Stimulated activated CD8-positive, alpha-beta memory T cell treated with anti-CD3 and anti-CD28 coated beads, Interleukin-12 subunit alpha, Interleukin-12 subunit beta, amount 100 ng/mL, for 24 hours (primary cell): ENCODE measurements around the gene SDCCAG8.

ENCODE experiments used
- DNase-seq: peaks from one replicate; pipeline ENCODE4 v3.0.0-alpha.2; 2020; ENCODE audit errors: extremely low read depth

The SDCCAG8 gene

DNA sequence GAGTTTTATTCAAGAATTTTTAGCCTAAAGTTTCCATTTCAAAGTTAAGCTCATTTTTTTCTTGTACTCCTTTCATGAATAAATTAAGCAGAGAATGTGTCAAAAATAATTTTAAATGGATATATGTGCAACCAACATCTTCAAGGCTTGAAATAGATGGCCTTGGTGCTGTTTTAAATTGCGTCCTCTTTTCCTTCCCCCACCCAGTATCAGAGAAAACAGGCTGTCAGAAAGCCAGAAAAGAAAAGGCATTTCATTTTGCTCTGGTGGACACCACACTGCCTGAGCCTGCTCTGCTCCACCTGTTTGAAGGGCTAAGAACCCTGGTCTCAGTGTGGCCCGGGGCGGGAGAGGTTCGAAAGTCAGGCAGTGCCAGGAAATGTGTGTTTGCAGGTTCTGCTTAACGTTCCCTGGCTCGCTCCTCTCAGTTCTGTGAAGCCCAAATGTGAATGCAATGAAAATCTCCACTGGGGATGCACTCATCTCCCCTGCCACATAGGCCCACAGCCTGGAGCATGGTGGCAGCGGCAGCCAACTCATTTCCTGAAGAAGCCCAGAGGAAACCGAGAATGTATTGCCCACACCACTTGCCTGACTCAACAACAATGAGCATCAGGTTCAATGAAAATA is 134.4 kb downstream of the SDCCAG8 start:
- DNase-seq, result no peak

DNA sequence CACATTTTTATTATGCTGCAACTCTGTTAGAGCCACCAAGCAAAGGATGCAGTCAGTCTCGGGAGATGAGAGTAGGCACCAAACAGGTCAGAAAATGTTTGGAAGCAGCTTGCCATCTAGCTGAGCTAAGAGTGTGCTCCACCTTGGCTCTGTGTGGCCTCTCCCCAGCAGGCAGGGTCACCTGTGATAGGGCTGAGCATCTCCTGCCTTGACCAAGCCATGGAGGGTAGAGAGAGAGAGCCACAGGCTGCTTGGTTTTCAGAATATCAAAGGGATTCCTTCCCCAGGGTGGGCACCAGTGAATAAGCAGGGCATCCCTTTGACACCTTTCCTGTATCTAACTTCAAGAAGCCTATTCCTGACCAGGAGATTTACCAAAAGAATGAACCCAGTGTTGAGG is 135.5 kb downstream of the SDCCAG8 start:
- DNase-seq, result no peak

DNA sequence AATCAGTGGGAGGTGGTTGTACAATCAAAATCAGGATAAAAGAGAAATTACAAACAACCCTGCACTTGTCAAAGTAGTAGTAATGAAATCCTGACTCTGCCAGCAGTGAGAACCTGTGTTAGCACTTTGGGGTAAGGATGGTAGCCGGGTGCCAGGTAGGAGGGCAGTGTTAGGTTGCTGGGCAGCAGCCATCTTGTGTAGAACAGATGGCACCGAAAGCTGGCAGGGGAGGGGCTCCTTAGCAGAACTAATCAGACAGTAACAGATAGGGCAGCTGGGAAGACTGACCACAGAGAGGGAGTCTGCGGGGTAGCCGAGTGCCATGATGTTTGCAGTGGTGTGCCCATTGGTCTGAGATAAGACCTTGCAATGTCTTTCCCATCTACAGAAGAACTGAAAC is 137.3 kb downstream of the SDCCAG8 start:
- no peak for DNase-seq

DNA sequence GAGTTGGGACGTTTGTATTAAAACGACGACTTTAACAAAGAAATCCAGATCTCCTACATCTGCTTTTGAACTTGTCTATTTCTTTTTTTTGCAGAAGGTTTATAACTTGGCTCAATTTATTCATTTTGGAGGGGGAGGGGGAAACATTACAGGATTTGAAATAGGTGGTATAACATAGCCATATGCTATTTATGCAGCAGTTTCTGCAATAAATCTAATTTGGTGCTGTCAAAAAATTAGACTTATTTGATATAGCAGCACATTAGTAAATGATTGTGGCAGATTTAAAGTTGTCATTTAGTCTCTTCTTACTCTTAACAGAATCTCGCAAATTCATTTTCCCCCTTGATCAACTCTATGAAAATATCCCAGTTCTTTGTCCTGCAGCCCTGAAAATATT is 138.2 kb downstream of the SDCCAG8 start:
- no peak for DNase-seq

DNA sequence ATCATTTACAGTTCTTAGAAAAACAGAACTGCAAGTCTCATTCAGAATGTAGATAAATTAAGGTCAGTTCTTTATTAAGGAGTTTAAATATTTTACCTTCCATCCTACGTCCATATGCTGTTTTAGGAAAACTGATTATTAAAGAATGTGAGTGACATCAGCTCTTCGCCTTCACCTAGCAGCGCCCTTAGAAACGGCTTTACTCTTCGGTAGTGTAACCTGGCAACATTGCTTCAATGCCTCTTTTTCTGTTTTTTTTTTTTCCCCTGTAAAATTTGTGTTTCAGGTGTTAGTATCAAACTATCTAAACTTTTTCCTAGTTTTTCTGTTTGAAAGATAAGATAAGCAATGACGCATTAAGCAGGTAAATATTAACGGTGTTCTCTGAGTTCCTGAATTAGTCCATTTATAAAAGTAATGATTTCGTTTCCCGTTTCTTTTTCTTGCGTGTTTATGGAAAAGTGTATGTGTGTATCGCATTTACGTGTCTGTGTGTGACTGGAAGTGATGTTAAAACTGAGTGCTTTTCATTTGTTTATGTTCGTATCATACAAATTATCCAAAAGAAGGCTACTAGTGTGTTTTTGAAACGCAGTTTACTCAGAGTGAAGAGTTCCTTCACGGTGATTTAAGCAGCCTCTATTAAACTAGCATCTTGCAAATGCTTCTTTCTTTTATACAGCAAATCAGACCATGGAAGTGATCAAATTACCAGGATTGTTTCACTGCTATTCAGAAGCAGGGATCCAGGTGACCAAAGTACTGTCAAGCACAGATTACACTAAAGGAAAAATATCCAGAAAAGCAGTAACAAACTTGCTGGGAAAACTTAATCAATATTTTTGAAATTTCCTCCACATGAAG is 139.0 kb downstream of the SDCCAG8 start:
- no peak for DNase-seq

DNA sequence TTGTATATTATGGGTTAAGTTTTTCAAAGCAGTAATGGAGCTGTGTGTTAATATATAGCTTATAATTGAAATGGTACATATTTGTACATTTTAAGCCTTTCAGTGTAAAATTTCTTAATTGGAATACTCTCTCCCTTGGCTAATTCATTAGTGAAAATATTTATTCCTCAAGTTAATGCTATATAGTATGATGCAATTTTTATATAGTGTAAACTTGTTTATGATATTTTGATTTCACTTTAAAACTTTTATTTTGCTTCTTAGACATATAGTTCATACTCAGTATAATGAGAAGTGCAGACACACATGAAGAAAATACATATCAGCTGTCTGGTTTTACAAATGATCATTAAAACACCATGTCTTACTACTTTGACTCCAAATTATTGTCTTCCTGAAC is 140.6 kb downstream of the SDCCAG8 start:
- DNase-seq, result no peak

DNA sequence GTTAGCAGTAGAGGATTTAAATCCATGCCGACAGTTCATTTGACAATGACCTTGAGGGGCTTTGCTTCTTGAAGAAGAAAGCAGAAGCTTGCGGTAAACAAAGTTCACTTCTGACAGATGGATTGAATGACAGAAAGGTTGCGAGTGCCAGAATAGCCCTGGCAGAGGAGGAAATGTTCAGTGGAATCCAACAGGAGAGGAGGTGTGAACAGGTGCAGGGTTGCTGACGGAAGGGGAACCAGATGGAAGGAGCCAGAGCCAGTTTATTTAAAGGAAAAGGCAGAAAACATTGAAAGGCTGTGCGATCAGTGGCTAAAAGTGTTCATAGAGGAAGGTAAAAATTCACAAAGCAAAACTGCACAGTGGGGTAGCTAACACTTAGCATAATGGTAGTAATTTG is 141.0 kb downstream of the SDCCAG8 start:
- no peak for DNase-seq

DNA sequence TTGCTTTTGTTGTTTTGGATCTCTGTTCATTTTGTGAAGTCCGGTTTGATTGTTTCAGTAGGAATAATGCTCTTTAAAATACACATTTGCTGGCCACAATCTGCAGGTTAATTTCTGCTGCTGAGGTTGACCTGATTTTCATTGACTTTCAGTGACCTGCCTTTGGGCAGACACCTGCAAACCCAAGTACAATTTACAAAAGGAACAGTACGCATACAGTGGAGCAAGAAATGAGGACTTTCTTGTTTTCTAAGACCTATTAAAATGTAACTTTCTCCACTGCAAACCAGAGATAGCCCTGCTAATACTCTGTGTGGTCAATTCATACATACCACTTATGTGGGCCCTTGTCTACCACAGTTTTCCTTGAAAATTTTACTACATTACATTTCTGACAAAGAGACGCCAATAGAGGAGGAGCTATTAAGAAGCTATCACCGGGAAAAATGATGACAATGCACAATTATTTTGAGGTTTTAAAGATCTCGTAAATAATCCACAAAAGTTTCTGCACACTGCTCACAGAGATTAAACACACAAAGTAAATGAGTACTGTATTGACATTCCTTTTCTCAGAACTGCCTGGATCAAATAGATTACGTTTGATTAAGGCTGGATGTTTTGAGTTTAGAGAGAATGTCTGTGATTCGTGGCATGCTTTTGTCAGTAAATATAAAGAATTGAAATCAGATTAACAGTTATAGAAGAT is 141.9 kb downstream of the SDCCAG8 start:
- DNase-seq, result no peak

DNA sequence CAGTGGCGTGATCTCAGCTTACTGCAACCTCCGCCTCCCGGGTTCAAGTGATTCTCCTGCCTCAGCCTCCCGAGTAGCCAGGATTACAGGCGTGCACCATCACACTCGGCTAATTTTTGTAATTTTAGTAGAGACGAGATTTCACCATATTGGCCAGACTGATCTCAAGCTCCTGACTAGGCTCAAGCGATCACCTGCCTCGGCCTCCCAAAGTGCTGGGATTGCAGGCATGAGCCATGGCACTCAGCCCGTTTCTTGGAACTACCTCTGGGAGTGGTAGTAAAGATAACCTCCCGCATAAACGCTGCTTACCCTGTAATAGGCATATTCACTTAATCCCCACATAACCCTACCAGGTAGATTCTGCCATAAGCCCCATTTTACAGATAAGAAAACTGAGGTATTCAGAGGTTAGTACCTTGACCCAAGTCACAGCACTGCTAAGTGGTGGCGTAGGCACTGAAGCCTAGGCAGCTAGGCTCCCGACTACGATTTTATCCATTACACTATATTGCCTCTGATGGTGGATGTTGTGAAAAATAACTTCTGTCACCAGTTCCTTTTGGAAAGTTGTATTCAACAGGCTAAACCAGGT is 143.8 kb downstream of the SDCCAG8 start:
- no peak for DNase-seq

DNA sequence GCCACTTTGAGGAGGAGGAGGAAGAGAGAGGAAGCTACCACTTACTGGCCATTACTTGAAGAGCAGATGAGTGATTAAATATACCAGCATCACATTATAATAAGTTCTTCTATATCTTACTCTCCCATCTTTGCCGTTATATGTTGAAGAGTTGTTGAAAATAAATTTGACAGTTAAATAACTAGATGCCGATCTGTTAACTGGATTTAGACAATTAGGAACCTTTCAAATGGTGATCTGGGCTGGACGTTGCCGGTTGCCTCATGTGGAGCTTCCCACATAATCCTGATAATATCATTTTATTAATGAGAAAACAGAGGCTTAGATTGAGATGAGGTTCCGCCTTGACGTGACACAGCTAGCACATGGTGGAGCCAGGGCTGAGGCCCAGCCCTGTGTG is 147.0 kb downstream of the SDCCAG8 start:
- DNase-seq, result no peak

DNA sequence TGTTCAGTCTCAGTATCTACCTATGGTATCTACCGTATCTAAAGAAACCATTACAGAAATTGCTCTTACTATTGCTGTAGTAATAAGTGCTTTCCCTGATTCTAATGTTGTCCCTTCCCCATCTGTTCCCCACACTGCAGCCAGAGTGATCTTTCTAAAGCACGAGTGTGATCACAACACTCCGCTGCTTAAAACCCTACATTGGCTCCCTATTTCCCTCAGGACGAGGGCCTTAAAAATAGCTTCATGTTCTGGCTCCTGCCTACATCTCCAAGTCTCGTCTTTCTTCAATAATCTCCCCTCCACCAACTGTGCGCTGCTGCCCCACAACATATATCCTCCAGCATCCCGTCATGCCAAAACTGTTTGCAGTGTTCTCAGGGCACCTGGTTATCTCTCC is 150.6 kb downstream of the SDCCAG8 start:
- no peak for DNase-seq

DNA sequence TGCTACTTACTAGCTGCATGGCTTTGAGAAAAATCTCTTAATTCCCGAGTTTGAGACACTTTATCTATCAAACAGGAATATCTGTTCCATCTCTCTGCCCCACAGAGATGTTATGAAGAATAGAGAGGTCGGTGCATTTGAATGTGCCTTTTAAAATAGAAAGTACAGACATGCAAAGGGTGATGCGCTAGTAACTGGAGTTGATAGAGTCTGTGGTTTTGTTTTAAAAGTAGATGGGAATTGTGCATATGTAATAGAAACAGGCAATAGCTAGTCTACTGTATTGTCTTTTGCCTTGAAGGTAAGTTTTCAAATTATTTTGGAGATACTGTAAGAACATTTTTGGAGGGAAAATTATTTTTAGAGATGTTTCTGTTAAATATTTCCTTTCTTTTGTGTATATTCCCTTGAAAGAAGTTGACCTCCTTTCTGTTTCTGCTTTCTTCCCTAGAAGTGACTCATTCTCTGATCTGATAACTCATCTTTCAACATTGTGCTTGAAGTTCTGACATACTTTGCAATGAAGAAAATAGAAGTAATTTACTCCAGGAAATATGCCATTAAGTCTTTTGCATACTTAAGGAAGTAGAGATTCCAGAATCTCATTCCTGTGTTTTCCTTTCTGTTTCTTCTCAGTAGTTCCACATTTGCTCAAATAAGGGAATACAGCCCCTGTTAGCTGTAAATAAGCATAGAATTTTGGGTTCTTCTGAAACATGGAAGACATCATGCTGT is 151.6 kb downstream of the SDCCAG8 start:
- no peak for DNase-seq

DNA sequence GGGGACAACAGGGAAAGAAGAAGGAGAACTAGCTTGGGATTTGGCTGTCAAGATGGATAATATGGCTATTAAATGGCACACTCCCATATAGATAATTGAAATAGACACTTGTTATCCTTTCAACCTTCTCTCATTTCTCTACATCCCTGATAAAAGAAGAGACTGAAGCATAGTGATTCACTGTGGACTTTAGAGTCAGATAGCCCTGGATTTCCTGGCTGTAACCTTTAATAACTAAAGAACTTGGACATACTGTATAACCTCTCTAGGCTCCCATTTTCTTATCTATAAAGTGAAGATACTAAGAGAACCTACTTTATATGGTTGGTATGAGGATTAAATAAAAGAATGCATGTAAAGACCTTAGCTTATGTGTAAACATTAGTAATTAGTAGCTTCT is 152.6 kb downstream of the SDCCAG8 start:
- no peak for DNase-seq

DNA sequence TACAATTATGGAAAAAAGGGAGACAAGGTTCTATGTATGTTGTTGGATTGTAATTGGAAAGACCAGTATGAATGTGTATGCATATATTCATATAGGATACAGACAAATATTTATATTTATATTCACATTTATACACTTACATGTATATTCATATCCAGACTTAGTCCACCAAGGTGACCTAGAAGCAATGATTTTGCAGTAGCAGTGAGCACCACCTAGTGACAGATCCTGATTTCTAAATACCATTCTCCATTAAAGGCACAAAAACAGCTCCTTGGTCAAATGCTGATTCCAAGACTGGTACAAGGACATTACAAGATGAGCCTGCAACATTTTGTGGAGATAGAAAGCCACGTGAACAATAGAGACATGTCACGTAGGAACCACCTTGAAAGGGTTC is 153.4 kb downstream of the SDCCAG8 start:
- no peak for DNase-seq

DNA sequence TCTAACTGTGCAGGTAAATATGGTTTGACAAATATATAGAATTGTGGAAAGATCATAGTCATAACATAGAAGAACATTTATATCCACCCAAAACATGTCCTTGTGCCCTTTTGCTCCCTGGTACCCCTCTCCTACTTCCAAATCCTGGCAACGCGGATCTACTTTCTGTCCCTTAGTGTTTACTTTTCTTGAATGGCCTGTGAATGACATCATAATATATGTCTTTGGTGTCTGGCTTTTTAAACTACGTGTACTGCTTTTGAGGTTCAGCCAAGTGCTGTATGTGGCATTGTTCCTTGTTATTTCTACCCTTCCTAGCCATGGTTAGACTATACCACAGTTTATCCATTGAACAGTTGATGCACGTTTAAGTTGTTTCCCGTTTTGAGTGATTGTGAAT is 155.6 kb downstream of the SDCCAG8 start:
- no peak for DNase-seq

DNA sequence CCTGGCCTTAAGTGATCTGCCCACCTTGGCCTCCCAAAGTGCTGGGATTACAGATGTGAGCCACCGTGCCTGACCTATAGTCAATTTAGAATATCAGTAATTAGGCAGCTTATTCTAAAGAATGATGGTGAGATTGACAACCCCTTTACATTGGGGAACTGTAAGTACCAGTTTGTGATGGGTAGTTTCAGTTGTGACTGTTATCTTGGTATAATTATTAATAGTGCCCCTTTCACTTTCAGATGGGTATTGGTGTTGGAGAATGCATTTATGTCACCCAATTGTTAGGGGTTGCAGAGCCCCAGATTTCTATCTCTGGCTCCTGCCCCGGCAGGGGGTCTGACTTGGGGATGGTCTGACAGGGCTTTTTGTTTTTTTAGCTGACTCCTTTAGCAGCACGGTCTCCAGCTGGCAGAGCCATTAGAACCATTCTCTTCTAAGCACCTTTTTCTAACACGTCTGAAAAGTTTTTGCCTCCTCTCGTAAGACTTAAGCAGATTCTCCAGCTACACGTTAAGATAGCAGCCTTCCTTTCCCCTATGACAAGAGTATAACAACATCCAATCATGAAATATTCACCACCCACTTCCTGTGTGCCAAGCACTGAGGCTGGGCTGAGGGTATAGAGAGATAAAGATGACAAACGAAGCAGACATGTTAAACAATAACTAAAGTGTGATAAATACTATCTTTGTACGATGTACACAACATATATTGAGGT is 157.8 kb downstream of the SDCCAG8 start:
- DNase-seq, result no peak

DNA sequence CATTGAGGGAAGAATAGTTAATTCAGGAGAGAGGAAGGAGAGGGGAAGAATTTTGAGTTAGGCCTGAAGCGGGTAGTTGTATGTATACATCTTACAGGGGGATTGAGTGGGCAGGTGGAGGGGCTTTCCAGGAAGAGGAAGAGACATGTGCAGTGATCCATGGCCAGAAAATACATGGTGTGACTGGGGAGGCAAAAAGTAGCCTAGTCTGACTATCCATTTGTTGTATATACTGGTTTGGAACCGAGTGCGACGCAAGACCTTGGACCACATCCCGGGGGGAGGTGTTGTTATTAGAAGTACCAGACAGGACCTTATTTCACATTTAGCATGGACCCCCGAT is 158.3 kb downstream of the SDCCAG8 start:
- DNase-seq, result no peak

DNA sequence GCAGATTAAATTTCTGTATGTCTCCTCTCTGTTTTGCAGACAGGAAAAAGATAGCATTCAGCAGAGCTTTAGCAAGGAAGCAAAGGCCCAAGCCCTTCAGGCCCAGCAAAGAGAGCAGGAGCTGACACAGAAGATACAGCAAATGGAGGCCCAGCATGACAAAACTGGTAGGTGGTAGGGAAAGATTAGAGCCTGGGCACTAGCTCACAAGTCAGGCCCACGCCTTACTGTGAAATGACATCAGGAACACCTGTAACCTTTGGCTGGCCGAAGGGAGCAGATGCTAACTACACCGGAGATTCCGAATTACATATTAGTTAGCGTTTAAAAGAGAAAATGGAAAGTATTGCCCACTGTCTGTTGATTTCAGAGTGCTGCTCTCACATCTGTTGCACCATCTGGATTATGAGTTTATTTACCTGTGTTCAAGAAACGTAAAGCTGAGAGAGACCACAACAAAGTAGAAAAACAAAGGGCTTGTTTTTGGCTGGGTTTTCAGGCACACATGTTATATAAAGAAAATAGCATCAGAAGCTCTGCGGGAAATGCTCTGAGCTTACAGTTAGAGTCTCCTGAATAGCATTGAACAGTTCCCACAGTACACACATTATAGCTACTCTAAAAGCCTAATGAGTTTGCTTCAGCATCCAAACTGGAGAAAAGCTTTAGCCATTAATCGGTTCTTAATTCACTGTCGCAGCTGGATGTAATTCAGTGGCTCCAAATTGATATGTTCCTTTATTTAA is 160.0 kb downstream of the SDCCAG8 start:
- no peak for DNase-seq

DNA sequence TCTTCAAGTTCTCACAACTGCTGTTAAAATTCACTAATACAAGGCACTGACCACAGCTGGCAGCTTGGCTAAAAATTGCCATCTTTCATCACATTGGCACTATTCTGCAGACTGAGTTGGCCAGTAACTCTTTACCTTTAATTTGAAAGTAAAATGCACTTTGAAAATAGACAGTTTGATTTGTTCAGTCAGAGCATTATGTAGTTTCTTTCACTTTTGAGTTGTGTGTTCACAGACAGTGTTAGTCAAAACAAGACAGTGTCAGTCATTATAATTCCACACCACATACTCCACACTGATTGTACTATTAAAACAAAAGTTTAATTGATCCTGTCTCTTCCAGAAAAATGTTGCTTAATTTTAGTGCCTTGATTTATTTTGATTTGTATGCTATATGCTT is 160.7 kb downstream of the SDCCAG8 start:
- DNase-seq, result no peak
